Natural killer cell (primary cell): ENCODE results near the gene FARP1. TPM values are rescaled to one million over a fixed set of nuclear protein-coding genes. Genes with fewer than 3 reads are reported as not detected.

Source experiments
- ATAC-seq, 3 donors: fragments of 150-1000 bp in 2 of 3; fragments of 200-7000 bp in 1 of 3; cut with Tn5 transposase; 1 replicate in 1 of 3; 2 replicates in 2 of 3; pipeline ENCODE4 v1.10.0; 2021; ENCODE audit warnings: mild to moderate bottlenecking in 2 of 3, moderate library complexity in 2 of 3
- DNase-seq, 2 donors: peaks; one replicate each; pipeline versions ENCODE4 v3.0.0 to v3.0.0-alpha.2; 2013 to 2021; ENCODE audit warnings: mixed read lengths in 1 of 2
- H3K27ac ChIP-seq: one replicate; pipeline ENCODE4 v1.5.1; 2013; ENCODE audit warnings: mild to moderate bottlenecking, low read length
- H3K27me3 ChIP-seq: one replicate; pipeline ENCODE4 v1.6.1; 2013; ENCODE audit warnings: low read length; ENCODE audit not compliant: control insufficient read depth, insufficient read depth
- H3K36me3 ChIP-seq: one replicate; pipeline ENCODE4 v1.6.1; 2013; ENCODE audit warnings: low read length; ENCODE audit not compliant: control insufficient read depth, insufficient read depth
- H3K4me1 ChIP-seq: one replicate; pipeline ENCODE4 v1.6.1; 2013; ENCODE audit warnings: low read length; ENCODE audit not compliant: control insufficient read depth, insufficient read depth
- H3K4me3 ChIP-seq: one replicate; pipeline ENCODE4 v1.5.1; 2013; ENCODE audit warnings: low read length
- H3K9me3 ChIP-seq: one replicate; pipeline ENCODE4 v1.6.1; 2013; ENCODE audit warnings: low read length; ENCODE audit not compliant: control insufficient read depth, insufficient read depth
- H3K27ac Mint-ChIP-seq, 2 donors: one replicate each; pipeline ENCODE4 v1.8.0; 2022; ENCODE audit warnings: mild to moderate bottlenecking in 2 of 2, mixed read lengths in 2 of 2, moderate library complexity in 1 of 2
- H3K27me3 Mint-ChIP-seq, 2 donors: one replicate each; pipeline ENCODE4 v1.8.0; 2022; ENCODE audit warnings: low read depth in 2 of 2, mixed read lengths in 2 of 2
- H3K36me3 Mint-ChIP-seq: one replicate; pipeline ENCODE4 v1.8.0; 2022; ENCODE audit warnings: mixed read lengths
- H3K4me1 Mint-ChIP-seq, 2 donors: one replicate each; pipeline ENCODE4 v1.8.0; 2022; ENCODE audit warnings: mixed read lengths in 2 of 2
- H3K4me3 Mint-ChIP-seq: one replicate; pipeline ENCODE4 v1.8.0; 2022; ENCODE audit warnings: mild to moderate bottlenecking, moderate library complexity, mixed read lengths
- H3K9me3 Mint-ChIP-seq, 2 donors: one replicate each; pipeline ENCODE4 v1.8.0; 2022; ENCODE audit warnings: mixed read lengths in 2 of 2
- CTCF ChIP-seq: fragments of 200-600 bp; IDR thresholded peaks from one replicate; pipeline ENCODE4 v1.8.0; 2022; ENCODE audit warnings: antibody characterized with exemption
- WGBS: methylation state at CpG from one replicate; pipeline ENCODE4 v1.1.7; 2013; ENCODE audit warnings: missing lambda C conversion rate; ENCODE audit not compliant: insufficient coverage; 5-methylcytosine and 5-hydroxymethylcytosine counted together
- intact Hi-C: fragments of 100-400 bp; cut with micrococcal nuclease; formaldehyde crosslinking; loops from one replicate; pipeline ENCODE4 v1.14.2; 2022
- total RNA-seq, 4 donors: library from RNA; stranded (reverse); fragments of 120-200 nt in 1 of 4; gene quantifications; one replicate each; pipeline versions ENCODE4 v1.2.3 to v1.2.4, GENCODE V29; 2013 to 2022

FARP1 gene
- total RNA-seq, 3 donors from 2014 or later (not counting 1 experiment from before 2014, with no cell fraction given) = 0.71 to 1.2 (median 1.1) TPM

- intact Hi-C loops = no loop called here
- Histone ChIP-seq H3K27me3 (no peaks in the 10 kb centered on the region), H3K27ac (no peak overlapping the region), H3K9me3 (no peaks in the 10 kb centered on the region), H3K4me3 (no peak overlapping the region), H3K4me1 (no peaks in the 10 kb centered on the region), H3K36me3 (no peaks in the 10 kb centered on the region)
- H3K27me3 Mint-ChIP-seq = peaks cover 0 to 6% of the 10 kb centered on the region in 2 donors
- no peak for TF ChIP-seq CTCF
- no peaks in the 10 kb centered on the region for H3K36me3 Mint-ChIP-seq
- H3K4me1 Mint-ChIP-seq = no peaks in the 10 kb centered on the region
- 100% methylated on average over 1 of the region's 1 CpG for WGBS
- H3K4me3 Mint-ChIP-seq = no peak overlapping the region
- DNase-seq (no peak), ATAC-seq (no peak)
- H3K9me3 Mint-ChIP-seq = peaks cover 4 to 5% of the 10 kb centered on the region in 2 donors
- H3K27ac Mint-ChIP-seq = no peak overlapping the region
Observed at GRCh38 chr13:98123176-98123575, 19.7 kb upstream of the FARP1 start.

GRCh38 chr13:98129059-98129746, 13.7 kb upstream of the FARP1 start:
- no peak overlapping the region for H3K27ac Mint-ChIP-seq
- DNase-seq = no peak
- peaks cover 2 to 4% of the 10 kb centered on the region in 2 donors for H3K9me3 Mint-ChIP-seq
- Histone ChIP-seq H3K36me3 (no peaks in the 10 kb centered on the region), H3K9me3 (no peaks in the 10 kb centered on the region), H3K27ac (no peak overlapping the region), H3K27me3 (no peaks in the 10 kb centered on the region), H3K4me3 (no peak overlapping the region), H3K4me1 (no peaks in the 10 kb centered on the region)
- H3K36me3 Mint-ChIP-seq = no peaks in the 10 kb centered on the region
- H3K4me3 Mint-ChIP-seq = no peak overlapping the region
- intact Hi-C loops = no loop called here
- H3K27me3 Mint-ChIP-seq = peaks cover 16 to 30% of the 10 kb centered on the region in 2 donors
- ATAC-seq = no peak
- TF ChIP-seq CTCF = no peak
- H3K4me1 Mint-ChIP-seq = no peaks in the 10 kb centered on the region
- 92% methylated on average over 5 of the region's 5 CpGs for WGBS

GRCh38 chr13:98133946-98134345, 8.9 kb upstream of the FARP1 start:
- no peaks in the 10 kb centered on the region for H3K4me1 ChIP-seq
- intact Hi-C loops = no loop called here
- Mint-ChIP-seq H3K4me1 (no peaks in the 10 kb centered on the region), H3K4me3 (no peak overlapping the region), H3K27me3 (peaks cover 24 to 44% of the 10 kb centered on the region in 2 donors), H3K36me3 (no peaks in the 10 kb centered on the region), H3K27ac (no peak overlapping the region), H3K9me3 (no peaks in the 10 kb centered on the region)
- no peak overlapping the region for H3K4me3 ChIP-seq
- ATAC-seq (no peak), DNase-seq (no peak)
- no peaks in the 10 kb centered on the region for H3K9me3 ChIP-seq
- no peaks in the 10 kb centered on the region for H3K36me3 ChIP-seq
- no peaks in the 10 kb centered on the region for H3K27me3 ChIP-seq
- H3K27ac ChIP-seq = no peak overlapping the region
- TF ChIP-seq CTCF = no peak
- WGBS = 24% methylated on average over 3 of the region's 3 CpGs

GRCh38 chr13:98134901-98135300, 8.0 kb upstream of the FARP1 start:
- H3K4me3 Mint-ChIP-seq = no peak overlapping the region
- H3K27ac ChIP-seq = no peak overlapping the region
- no peak overlapping the region for H3K27ac Mint-ChIP-seq
- 100% methylated on average over 1 of the region's 1 CpG for WGBS
- H3K36me3 ChIP-seq = no peaks in the 10 kb centered on the region
- H3K9me3 Mint-ChIP-seq = no peaks in the 10 kb centered on the region
- TF ChIP-seq CTCF = no peak
- no peaks in the 10 kb centered on the region for H3K4me1 ChIP-seq
- no peak for ATAC-seq
- no peak for DNase-seq
- no peaks in the 10 kb centered on the region for H3K36me3 Mint-ChIP-seq
- no peaks in the 10 kb centered on the region for H3K27me3 ChIP-seq
- no peak overlapping the region for H3K4me3 ChIP-seq
- intact Hi-C loops = no loop called here
- no peaks in the 10 kb centered on the region for H3K4me1 Mint-ChIP-seq
- no peaks in the 10 kb centered on the region for H3K9me3 ChIP-seq
- H3K27me3 Mint-ChIP-seq = peaks cover 24 to 43% of the 10 kb centered on the region in 2 donors
